Muscle layer of colon (tissue), 2 donors: ENCODE measurements around the gene RASA3.
"Not testable (repeated sequence)": the region's sequence is repeated elsewhere in the genome, so short reads cannot be mapped to it uniquely, and the experiment has no call there.

Experiments
- H3K27ac ChIP-seq: one replicate; pipeline ENCODE4 v1.7.0; 2013; ENCODE audit warnings: low read depth, mild to moderate bottlenecking, low read length, moderate library complexity
- H3K27me3 ChIP-seq, 2 donors: one replicate each; pipeline ENCODE4 v1.7.0; 2013; ENCODE audit warnings: low read length in 2 of 2, mild to moderate bottlenecking in 2 of 2; ENCODE audit not compliant: insufficient read depth in 2 of 2, control insufficient read depth in 1 of 2
- H3K36me3 ChIP-seq: one replicate; pipeline ENCODE4 v1.7.0; 2013; ENCODE audit warnings: mild to moderate bottlenecking, low read length; ENCODE audit not compliant: insufficient read depth
- H3K4me1 ChIP-seq: one replicate; pipeline ENCODE4 v1.7.0; 2013; ENCODE audit warnings: mild to moderate bottlenecking, low read length; ENCODE audit not compliant: insufficient read depth
- H3K4me3 ChIP-seq, 2 donors: one replicate each; pipeline ENCODE4 v1.7.0; 2013; ENCODE audit warnings: low read length in 2 of 2, low read depth in 1 of 2, mild to moderate bottlenecking in 1 of 2, moderate library complexity in 1 of 2
- H3K9ac ChIP-seq: one replicate; pipeline ENCODE4 v1.7.0; 2013; ENCODE audit warnings: low read length
- H3K9me3 ChIP-seq: one replicate; pipeline ENCODE4 v1.7.0; 2013; ENCODE audit warnings: mild to moderate bottlenecking, low read length
- donor health status: abdominal sarcoma.
- donor health status: Adenocarcinoma of cecum.

RASA3 gene

DNA sequence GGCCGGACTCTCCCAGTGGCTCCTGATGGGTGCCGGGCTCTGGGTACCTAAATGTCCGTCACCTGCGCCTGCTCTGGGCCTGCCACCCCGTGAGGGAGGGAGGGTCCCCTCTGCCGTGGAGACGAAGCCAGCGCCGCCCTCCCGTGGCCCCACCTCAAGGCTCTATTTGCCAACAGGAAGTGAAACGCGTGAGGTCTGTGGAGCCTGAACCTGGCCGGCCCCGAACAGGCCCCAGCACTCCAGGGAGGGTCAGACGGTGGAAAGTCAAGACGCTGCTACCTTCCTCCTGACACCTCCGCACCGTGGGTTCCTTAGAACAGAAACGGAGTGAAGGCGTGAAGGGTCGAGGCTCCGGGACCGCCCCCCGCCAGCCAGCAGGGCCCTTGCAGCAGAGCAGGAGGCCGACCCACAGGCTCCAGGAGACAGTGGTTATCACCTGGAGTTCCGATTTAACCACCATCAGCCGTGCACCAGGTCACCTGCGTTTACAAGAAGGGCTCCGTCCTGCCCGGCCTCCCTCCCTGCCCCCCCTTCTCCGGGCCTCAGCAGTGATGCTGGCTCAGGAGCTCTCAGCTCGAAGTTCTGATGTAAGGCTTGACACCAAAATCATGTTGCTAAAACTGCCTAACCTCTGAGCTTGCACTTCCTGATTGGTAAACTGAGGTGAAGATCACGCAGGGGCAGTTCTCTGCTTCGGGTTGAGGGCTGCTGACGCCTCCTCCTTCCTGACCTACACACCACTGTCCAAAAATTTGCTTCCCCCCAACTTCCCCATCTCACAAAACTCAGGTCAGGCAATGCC lies 107.6 kb downstream of the RASA3 start:
- Histone ChIP-seq H3K27me3 (no peaks in the 10 kb centered on the region), H3K9me3 (no peaks in the 10 kb centered on the region), H3K27ac (no peak overlapping the region), H3K36me3 (peaks cover 31% of the 10 kb centered on the region), H3K4me1 (peaks cover 24% of the 10 kb centered on the region), H3K4me3 (no peak overlapping the region), H3K9ac (no peak overlapping the region)

DNA sequence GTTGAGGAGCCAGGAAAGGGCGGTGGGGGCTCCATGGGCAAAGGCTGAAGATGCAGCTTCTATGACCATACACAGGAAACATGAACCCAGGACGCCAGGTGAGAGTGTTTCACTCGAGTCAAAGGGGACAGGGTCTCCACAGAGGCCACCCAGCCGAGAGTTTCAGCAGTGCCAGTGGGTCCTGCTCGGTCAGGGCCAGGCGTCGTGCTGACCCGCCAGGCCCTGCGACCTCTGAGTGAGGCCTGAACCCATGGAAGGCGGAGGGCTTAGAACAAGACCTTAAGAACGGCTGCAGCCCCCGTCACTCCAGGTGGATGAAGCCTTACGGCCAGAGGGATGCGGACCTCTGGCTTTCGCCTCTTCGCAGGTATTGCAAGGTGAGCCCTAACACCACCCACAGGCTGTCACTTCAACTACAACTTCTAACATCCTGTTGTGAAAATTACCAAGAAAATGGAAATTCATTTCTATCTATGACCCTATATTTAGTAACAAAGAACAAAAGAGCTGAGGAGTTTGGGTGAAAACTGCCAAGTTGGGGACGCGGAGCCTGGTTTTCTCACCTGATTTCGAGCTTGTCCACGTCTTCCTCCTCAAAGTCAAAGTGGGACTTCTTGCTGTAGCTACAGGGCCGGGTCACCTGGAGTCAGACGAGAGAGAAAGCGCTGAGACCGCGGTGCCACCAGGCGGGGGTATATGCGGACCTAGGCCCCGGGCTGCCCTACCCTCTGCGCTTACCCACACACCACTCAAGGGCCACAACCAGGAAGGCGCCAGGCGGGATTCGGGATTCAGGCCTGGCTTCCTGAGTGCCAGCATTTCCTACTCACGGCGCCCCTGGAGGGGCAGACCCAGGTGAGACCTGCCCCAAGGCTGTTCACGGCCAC lies 108.5 kb downstream of the RASA3 start:
- Histone ChIP-seq H3K27ac (no peak overlapping the region), H3K9me3 (no peaks in the 10 kb centered on the region), H3K36me3 (peaks cover 31% of the 10 kb centered on the region)

DNA sequence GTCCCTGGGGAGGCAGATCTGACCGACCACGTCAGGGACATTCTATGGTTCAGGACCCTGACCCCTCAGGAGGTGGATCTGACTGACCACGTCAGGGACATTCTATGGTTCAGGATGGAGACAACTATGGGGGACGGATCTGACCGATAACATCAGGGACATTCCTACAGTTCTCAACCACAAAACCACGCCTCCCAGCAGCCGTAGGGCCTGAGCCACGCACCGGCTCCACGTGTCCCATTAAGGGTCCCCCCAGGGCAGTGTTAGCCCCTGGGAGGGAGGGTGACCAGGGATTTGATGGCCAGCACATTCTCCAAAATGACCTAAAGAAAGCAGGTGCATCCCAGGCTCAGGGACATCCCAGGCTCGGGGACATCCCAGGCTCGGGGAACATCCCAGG lies 109.5 kb downstream of the RASA3 start:
- no peaks in the 10 kb centered on the region for H3K9me3 ChIP-seq
- peaks cover 24% of the 10 kb centered on the region for H3K4me1 ChIP-seq
- H3K27me3 ChIP-seq, result no peaks in the 10 kb centered on the region
- peaks cover 31% of the 10 kb centered on the region for H3K36me3 ChIP-seq
- H3K4me3 ChIP-seq, result no peak overlapping the region
- H3K27ac ChIP-seq, result no peak overlapping the region
- H3K9ac ChIP-seq, result no peak overlapping the region

More for the DNA sequence above, 108.5 kb downstream of the RASA3 start:
- H3K9ac ChIP-seq, result no peak overlapping the region
- no peaks in the 10 kb centered on the region for H3K27me3 ChIP-seq
- peaks cover 24% of the 10 kb centered on the region for H3K4me1 ChIP-seq
- H3K4me3 ChIP-seq, result no peak overlapping the region

DNA sequence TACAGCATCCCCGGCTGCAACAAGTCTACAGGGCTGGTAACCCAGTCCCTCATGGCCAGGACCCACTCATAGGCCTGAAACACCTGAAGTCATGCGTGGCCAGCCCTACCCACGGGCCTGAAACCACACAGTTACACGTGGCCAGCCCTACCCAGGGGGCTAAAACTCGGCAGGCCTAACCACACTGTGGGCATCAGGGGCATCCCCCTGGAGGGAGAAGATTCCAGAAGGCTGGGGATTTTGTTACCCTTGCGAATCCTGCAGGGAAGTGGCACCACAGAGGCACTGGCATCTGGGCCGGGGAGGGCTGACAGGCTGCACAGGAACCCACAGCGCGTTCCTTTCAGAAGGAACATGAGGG lies 110.1 kb downstream of the RASA3 start:
- Histone ChIP-seq H3K9me3 (no peaks in the 10 kb centered on the region), H3K27me3 (no peaks in the 10 kb centered on the region), H3K4me3 (no peak overlapping the region), H3K36me3 (peaks cover 34% of the 10 kb centered on the region), H3K27ac (no peak overlapping the region), H3K4me1 (peaks cover 19% of the 10 kb centered on the region), H3K9ac (no peak overlapping the region)

DNA sequence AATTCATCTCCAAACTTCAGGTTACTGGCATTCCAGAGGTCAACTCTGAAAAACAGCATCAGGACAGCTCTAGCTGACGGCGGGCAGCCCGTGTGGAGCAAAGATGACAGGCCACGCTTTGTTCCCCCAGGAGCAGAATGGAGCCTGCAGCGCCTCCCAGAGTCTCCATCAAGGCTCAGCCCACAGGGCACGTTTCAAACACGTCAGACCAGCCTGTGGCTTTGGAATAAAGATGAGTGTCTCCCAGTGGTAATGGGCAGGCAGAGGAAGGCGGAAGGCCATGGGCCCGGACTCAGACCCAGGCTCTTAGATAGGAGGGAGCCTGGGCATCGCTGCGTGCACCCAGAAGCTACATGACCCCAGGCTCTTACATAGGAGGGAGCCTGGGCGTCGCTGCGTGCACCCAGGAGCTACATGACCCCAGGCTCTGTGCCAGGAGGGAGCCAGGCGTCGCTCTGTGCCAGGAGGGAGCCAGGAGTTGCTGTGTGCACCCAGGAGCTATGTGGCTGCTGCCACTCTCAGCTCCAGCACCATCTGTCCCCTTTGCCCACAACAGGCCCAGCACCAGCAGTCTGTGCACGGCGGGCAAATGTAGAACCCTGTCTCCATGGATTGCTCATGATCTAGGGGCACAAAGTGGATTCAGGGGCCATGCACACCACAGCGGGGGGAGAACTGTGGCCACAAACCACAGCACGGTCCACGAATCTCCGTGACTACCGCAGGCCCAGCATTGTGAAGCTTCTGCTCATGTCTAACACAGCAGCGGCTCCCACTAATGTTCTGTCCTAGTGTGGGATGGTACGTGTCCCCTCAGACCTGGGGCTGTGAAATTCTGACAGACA lies 110.7 kb downstream of the RASA3 start:
- no peak overlapping the region for H3K27ac ChIP-seq
- no peak overlapping the region for H3K9ac ChIP-seq
- no peaks in the 10 kb centered on the region for H3K27me3 ChIP-seq
- no peaks in the 10 kb centered on the region for H3K9me3 ChIP-seq
- H3K4me3 ChIP-seq, result no peak overlapping the region
- H3K4me1 ChIP-seq, result peaks cover 13% of the 10 kb centered on the region
- H3K36me3 ChIP-seq, result peaks cover 40% of the 10 kb centered on the region

DNA sequence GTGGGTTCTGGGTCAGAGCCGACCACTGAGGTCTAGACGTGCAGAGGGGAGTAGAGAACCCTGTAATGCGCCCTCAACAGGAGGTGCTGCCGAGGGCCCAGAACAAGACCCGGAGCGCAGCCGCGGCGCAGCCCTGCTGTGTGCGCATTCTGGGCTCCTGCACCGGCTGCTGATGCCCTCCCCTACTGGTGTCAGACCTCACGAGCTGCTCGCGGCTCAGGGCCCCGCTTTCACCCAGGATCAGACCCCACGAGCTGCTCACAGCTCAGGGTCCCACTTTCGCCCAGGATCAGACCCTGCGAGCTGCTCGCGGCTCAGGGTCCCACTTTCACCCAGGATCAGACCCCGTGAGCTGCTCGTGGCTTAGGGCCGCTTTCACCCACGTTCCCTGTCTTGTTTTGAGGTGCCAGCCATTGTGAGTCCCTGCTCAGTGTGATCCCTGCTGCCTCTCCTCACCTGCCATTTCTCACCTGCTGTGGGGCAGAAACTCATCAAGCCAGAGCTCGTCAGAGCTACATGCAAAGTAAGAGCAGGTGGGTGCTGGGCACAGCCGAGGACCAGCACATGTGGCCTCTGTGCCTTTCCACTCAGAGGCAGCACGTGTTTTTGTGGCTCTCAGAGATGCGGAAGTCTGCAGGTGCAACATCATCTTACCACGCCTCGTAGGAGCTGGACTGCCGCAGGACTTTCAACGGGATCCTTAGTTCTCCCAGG lies 111.5 kb downstream of the RASA3 start:
- H3K9me3 ChIP-seq, result no peaks in the 10 kb centered on the region
- H3K4me3 ChIP-seq, result no peak overlapping the region
- H3K36me3 ChIP-seq, result peaks cover 47% of the 10 kb centered on the region
- no peak overlapping the region for H3K9ac ChIP-seq
- no peaks in the 10 kb centered on the region for H3K27me3 ChIP-seq
- peaks cover 5% of the 10 kb centered on the region for H3K4me1 ChIP-seq
- H3K27ac ChIP-seq, result no peak overlapping the region

DNA sequence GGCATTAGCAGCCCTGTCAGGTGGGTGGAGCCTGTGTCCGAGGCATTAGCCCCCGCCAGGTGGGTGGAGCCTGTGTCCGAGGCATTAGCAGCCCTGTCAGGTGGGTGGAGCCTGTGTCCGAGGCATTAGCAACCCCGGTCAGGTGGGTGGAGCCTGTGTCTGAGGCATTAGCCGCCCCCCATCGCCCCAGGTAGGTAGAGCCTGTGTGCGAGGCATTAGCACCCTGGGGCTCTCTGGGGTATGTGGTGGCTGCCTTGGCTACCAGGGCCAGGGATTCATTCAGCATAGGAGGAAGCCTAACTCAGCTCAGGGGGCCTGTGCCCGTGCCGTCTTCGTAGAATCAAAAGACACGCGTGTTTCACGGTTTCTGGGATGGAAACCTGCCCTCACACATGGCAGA lies 112.3 kb downstream of the RASA3 start:
- not testable (repeated sequence) for H3K9me3 ChIP-seq, H3K27me3 ChIP-seq, H3K9ac ChIP-seq, H3K27ac ChIP-seq, H3K4me3 ChIP-seq, H3K4me1 ChIP-seq
- peaks cover 54% of the 10 kb centered on the region for H3K36me3 ChIP-seq

DNA sequence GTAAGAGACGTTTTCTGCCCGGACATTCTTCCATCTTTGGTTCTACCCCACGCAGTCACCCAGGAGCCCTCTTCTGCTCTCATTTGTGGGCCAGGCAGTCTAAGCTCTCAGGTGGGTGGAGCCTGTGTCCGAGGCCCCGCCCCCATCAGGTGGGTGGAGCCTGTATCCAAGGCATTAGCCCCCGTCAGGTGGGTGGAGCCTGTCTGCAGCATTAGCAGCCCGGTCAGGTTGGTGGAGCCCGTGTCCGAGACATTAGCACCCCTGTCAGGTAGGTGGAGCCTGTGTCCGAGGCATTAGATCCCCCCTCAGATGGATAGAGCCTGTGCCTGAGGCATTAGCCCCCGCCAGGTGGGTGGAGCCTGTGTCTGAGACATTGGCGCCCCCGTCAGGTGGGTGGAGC lies 113.1 kb downstream of the RASA3 start:
- H3K36me3 ChIP-seq, result peaks cover 54% of the 10 kb centered on the region
- no peak overlapping the region for H3K4me3 ChIP-seq
- H3K9ac ChIP-seq, result no peak overlapping the region

DNA sequence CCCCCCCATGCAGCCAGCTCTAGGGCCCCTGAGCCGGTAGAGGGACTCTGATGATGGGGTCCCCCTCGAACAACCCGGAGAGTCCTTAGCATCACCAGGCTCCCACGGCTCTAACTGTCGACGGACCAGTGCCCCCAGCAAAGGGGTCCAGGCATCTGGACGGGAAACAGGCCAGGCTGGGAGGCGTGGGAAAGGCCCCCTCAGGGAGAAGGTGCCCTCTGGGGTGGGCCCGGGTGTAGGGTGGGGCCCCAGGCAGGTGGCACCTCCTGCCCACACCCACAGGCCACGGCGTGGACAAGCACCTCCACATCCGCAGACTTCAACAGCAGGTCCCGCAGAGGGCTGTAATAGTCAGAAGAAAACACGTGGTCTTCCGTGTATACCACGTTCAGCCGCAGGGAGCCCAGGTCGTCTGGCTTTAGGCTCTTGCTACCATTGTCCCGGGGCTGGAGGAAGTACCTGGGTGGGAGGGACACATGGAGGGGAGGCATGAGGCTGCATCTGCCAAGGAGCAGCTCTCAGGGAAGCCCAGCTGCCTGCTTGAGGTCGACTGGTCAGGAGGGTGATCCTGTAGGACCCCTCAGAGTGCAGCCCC lies 113.9 kb downstream of the RASA3 start:
- Histone ChIP-seq H3K4me1 (no peaks in the 10 kb centered on the region), H3K9me3 (no peaks in the 10 kb centered on the region), H3K27ac (no peak overlapping the region), H3K27me3 (no peaks in the 10 kb centered on the region), H3K4me3 (no peak overlapping the region), H3K36me3 (peaks cover 50% of the 10 kb centered on the region), H3K9ac (no peak overlapping the region)

More for the DNA sequence above, 113.1 kb downstream of the RASA3 start:
- no peak overlapping the region for H3K27ac ChIP-seq
- no peaks in the 10 kb centered on the region for H3K9me3 ChIP-seq
- H3K27me3 ChIP-seq, result no peaks in the 10 kb centered on the region
- no peaks in the 10 kb centered on the region for H3K4me1 ChIP-seq

DNA sequence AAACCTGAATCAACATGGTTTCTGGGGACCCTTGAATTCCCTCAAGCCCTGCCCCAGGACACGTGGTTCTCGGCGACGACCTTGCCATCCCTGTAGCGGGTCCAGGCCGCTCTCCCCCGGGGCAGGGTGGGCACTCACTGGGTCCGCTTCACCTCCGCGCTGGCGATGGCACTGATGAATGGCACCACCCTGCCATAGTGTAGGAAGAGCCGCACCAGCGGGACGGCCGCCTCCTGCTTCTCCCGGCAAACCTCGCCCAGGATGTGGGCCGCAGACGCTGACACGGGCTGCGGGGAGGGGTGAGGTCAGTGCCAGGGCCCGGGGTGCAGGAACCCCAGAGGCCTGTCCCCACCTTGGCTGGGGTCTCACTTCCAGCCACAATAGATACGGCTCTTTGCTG lies 114.5 kb downstream of the RASA3 start:
- Histone ChIP-seq H3K4me1 (no peaks in the 10 kb centered on the region), H3K4me3 (no peak overlapping the region), H3K27ac (no peak overlapping the region), H3K9ac (no peak overlapping the region), H3K36me3 (peaks cover 50% of the 10 kb centered on the region), H3K9me3 (no peaks in the 10 kb centered on the region), H3K27me3 (no peaks in the 10 kb centered on the region)
